Prostate gland (tissue), 2 donors: Measurements from ENCODE around the gene ZNF212.

Source experiments
- POLR2A ChIP-seq: fragments of 450-650 bp; IDR thresholded peaks from one replicate; pipeline ENCODE4 v1.6.1; 2016; ENCODE audit warnings: antibody characterized with exemption, mild to moderate bottlenecking
- POLR2AphosphoS5 ChIP-seq: sonication (generic); formaldehyde crosslinking; IDR thresholded peaks from one replicate; pipeline ENCODE4 v1.6.1; 2017; ENCODE audit warnings: antibody characterized with exemption
- TF ChIP-seq, protein P1 (sequence below), 4 experiments: fragments of 200-600 bp in 2 of 4; fragments of 450-650 bp in 2 of 4; sonication (generic) in 2 of 4; IDR thresholded peaks; 1 replicate in 3 of 4; 2 replicates in 1 of 4; pipeline ENCODE4 v1.5.1; 2016 to 2019; ENCODE audit warnings: antibody characterized with exemption in 4 of 4, mild to moderate bottlenecking in 2 of 4, moderate library complexity in 2 of 4

DNA sequence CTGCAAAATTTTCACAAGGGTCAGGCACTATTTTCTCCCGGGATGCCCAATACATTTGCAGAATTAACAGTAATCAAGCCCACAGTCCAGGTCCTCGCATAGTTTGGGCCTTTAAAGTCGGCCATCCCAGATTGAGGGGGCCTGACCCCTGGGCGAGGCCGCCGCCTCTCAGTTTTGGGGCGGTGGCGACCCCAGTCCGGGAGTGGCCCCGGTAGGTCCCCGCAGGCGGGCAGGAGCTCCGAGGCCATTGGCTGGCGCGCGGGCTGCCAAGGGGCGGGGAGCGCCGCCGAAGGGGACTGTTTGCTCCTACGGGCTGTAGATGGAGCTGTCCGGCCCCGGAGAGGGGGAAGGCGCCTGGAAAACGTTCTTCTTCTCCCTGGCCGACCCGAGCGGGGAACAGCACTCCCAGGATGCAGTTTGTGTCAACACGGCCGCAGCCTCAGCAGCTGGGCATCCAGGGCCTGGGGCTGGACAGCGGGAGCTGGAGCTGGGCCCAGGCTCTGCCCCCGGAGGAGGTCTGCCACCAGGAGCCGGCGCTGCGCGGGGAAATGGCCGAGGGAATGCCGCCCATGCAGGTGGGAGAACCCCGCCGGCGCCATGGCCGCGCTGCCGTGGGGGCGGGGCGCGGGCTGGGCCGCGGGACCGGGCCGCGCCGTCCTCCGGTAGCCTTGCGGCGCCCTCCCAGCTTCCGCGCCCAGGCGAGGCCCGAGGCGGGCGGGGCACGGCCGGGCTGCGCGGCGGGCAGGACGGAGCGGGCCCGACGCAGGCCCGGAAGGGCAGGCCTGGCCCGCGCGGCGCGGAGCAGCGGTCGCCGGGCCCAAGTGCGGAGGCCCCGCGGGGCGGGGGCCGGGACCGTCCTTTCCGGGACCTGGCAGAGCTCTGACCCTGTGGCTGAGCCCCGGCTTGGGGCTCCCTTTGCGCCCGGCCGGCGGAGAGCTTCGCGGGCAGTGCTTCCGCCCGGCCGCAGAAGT is 44.0 kb upstream of the ZNF212 start, which contains the start of gene ZNF282:
- TF ChIP-seq, protein P1, sequence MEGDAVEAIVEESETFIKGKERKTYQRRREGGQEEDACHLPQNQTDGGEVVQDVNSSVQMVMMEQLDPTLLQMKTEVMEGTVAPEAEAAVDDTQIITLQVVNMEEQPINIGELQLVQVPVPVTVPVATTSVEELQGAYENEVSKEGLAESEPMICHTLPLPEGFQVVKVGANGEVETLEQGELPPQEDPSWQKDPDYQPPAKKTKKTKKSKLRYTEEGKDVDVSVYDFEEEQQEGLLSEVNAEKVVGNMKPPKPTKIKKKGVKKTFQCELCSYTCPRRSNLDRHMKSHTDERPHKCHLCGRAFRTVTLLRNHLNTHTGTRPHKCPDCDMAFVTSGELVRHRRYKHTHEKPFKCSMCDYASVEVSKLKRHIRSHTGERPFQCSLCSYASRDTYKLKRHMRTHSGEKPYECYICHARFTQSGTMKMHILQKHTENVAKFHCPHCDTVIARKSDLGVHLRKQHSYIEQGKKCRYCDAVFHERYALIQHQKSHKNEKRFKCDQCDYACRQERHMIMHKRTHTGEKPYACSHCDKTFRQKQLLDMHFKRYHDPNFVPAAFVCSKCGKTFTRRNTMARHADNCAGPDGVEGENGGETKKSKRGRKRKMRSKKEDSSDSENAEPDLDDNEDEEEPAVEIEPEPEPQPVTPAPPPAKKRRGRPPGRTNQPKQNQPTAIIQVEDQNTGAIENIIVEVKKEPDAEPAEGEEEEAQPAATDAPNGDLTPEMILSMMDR (IDR thresholded peaks at IDR 0.05), result peak; percentile 16 to 70 (median 60)
- peak; percentile 60 for TF ChIP-seq POLR2A
- TF ChIP-seq POLR2AphosphoS5, result peak; percentile 67
